M059J (cell line): ENCODE results near the gene MTARC1. TPM values are rescaled to one million over a fixed set of nuclear protein-coding genes. Genes with fewer than 3 reads are reported as not detected.
A peak's percentile ranks its signal among the peaks of the same experiment; 100 is the strongest.

Experiments used
- DNase-seq: peaks from one replicate; pipeline ENCODE4 v3.0.0-alpha.2; 2012; ENCODE audit warnings: low read depth
- total RNA-seq: library from RNA; depleted of rRNA; stranded (reverse); fragments of >200 nt; shearing (Covaris generic); gene quantifications from 2 replicates; pipeline ENCODE4 v1.2.3, GENCODE V29; 2014

Gene MTARC1
- total RNA-seq, 1 experiment from 2014 or later: 1.7 TPM

- DNase-seq: no peak
Observed at GRCh38 chr1:220770245-220770913, 16.3 kb upstream of the MTARC1 start.

GRCh38 chr1:220772846-220773245, 13.9 kb upstream of the MTARC1 start:
- no peak for DNase-seq

GRCh38 chr1:220775240-220775853, 11.4 kb upstream of the MTARC1 start:
- DNase-seq: no peak

GRCh38 chr1:220776254-220776653, 10.5 kb upstream of the MTARC1 start:
- no peak for DNase-seq

- peak; percentile 60 for DNase-seq
Observed at GRCh38 chr1:220776720-220777326, 9.9 kb upstream of the MTARC1 start.

- DNase-seq: no peak
Observed at GRCh38 chr1:220783453-220783852, 3.3 kb upstream of the MTARC1 start.

GRCh38 chr1:220784751-220785150, 2.0 kb upstream of the MTARC1 start:
- no peak for DNase-seq

GRCh38 chr1:220785166-220786056, 1.3 kb upstream of the MTARC1 start:
- DNase-seq: no peak

GRCh38 chr1:220786057-220786336, 716 bp upstream of the MTARC1 start:
- DNase-seq: no peak

GRCh38 chr1:220787069-220787619, 431 bp downstream of the MTARC1 start:
- DNase-seq: no peak

GRCh38 chr1:220788900-220789299, 2.2 kb downstream of the MTARC1 start:
- no peak for DNase-seq

- DNase-seq: no peak
Observed at GRCh38 chr1:220789532-220790147, 2.9 kb downstream of the MTARC1 start.

GRCh38 chr1:220791285-220791684, 4.6 kb downstream of the MTARC1 start:
- peak; percentile 49 for DNase-seq

- no peak for DNase-seq
Observed at GRCh38 chr1:220791956-220792355, 5.2 kb downstream of the MTARC1 start.

- DNase-seq: no peak
Observed at GRCh38 chr1:220796530-220796929, 9.8 kb downstream of the MTARC1 start.

GRCh38 chr1:220797044-220797443, 10.3 kb downstream of the MTARC1 start:
- no peak for DNase-seq

GRCh38 chr1:220797553-220797952, 10.8 kb downstream of the MTARC1 start:
- peak; percentile 44 for DNase-seq

GRCh38 chr1:220798338-220798737, 11.6 kb downstream of the MTARC1 start:
- DNase-seq: peak; percentile 84

GRCh38 chr1:220800262-220800661, 13.5 kb downstream of the MTARC1 start:
- no peak for DNase-seq

- DNase-seq: peak; percentile 38
Observed at GRCh38 chr1:220803401-220804201, 16.9 kb downstream of the MTARC1 start.

- no peak for DNase-seq
Observed at GRCh38 chr1:220804202-220804586, 17.5 kb downstream of the MTARC1 start.
